Suprapubic skin (tissue), 4 donors: Measurements from ENCODE around the gene RSBN1L. TPM values are rescaled to one million over a fixed set of nuclear protein-coding genes. Genes with fewer than 3 reads are reported as not detected.

Experiments used
- DNase-seq, 2 donors: peaks; one replicate each; pipeline ENCODE4 v3.0.0-alpha.2; 2019; ENCODE audit warnings: low spot score in 2 of 2
- H3K27ac ChIP-seq: fragments of 200-600 bp; sonication (generic); one replicate; pipeline ENCODE4 v1.5.1; 2019
- H3K27me3 ChIP-seq: fragments of 200-600 bp; sonication (generic); one replicate; pipeline ENCODE4 v1.5.1; 2019
- H3K36me3 ChIP-seq: fragments of 200-600 bp; sonication (generic); one replicate; pipeline ENCODE4 v1.5.1; 2019
- H3K4me1 ChIP-seq: fragments of 200-600 bp; sonication (generic); one replicate; pipeline ENCODE4 v1.5.1; 2019
- H3K4me3 ChIP-seq: fragments of 200-600 bp; sonication (generic); one replicate; pipeline ENCODE4 v1.5.1; 2019; ENCODE audit warnings: mild to moderate bottlenecking
- H3K9me3 ChIP-seq: fragments of 200-600 bp; sonication (generic); one replicate; pipeline ENCODE4 v1.5.1; 2019
- EP300 ChIP-seq: sonication (generic); formaldehyde crosslinking; IDR thresholded peaks from one replicate; pipeline ENCODE4 v1.6.1; 2017; ENCODE audit warnings: antibody characterized with exemption
- POLR2A ChIP-seq, 2 donors: fragments of 450-650 bp; IDR thresholded peaks; one replicate each; pipeline ENCODE4 v1.6.1; 2017; ENCODE audit warnings: antibody characterized with exemption in 2 of 2, mild to moderate bottlenecking in 2 of 2, moderate library complexity in 2 of 2
- POLR2AphosphoS5 ChIP-seq, 3 donors: sonication (generic); formaldehyde crosslinking; IDR thresholded peaks; one replicate each; pipeline ENCODE4 v1.6.1; 2017; ENCODE audit warnings: antibody characterized with exemption in 3 of 3
- WGBS: methylation state at CpG from one replicate; pipeline ENCODE4 v1.1.5; 2018; 5-methylcytosine and 5-hydroxymethylcytosine counted together
- total RNA-seq, 4 donors: library from RNA; depleted of rRNA; stranded (reverse); fragments of >200 nt; gene quantifications; one replicate each; pipeline ENCODE4 v1.1.0, GENCODE V29; 2016
- TF ChIP-seq, protein P1 (sequence below), 2 donors: fragments of 200-600 bp in 1 of 2; fragments of 450-650 bp in 1 of 2; sonication (generic) in 1 of 2; IDR thresholded peaks; one replicate each; pipeline ENCODE4 v1.5.1; 2016 to 2019; ENCODE audit warnings: antibody characterized with exemption in 2 of 2, mild to moderate bottlenecking in 1 of 2, moderate library complexity in 1 of 2

Gene RSBN1L
- total RNA-seq, 4 donors from 2014 or later, result 17.1 to 19.7 (median 18.3) TPM

DNA sequence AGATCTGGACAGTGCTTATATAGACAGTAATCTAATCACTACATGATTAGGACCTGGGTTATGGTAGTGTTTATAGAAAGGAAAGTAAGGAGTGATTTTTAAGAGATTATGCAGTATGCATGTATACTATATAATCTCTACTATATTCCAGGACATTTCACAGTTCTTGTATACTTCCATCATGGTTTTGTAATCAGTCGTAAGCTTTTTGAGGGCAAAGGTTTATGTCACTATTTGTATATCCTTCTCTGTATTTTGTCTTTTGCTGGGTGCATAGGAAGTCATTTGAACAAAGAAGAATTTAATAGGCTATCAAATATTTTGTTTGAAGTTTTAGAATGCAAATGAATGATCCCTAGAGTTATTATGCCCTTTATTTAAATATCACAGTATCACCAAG, 39.2 kb downstream of the RSBN1L start:
- no peaks in the 10 kb centered on the region for H3K9me3 ChIP-seq
- no peaks in the 10 kb centered on the region for H3K27me3 ChIP-seq
- H3K4me1 ChIP-seq, result peaks cover 3% of the 10 kb centered on the region
- 93% methylated on average over 1 of the region's 1 CpG for WGBS
- TF ChIP-seq POLR2AphosphoS5 (IDR thresholded peaks at IDR 0.05) (no peak), POLR2A (IDR thresholded peaks at IDR 0.05) (no peak), EP300 (no peak)
- TF ChIP-seq, protein P1, sequence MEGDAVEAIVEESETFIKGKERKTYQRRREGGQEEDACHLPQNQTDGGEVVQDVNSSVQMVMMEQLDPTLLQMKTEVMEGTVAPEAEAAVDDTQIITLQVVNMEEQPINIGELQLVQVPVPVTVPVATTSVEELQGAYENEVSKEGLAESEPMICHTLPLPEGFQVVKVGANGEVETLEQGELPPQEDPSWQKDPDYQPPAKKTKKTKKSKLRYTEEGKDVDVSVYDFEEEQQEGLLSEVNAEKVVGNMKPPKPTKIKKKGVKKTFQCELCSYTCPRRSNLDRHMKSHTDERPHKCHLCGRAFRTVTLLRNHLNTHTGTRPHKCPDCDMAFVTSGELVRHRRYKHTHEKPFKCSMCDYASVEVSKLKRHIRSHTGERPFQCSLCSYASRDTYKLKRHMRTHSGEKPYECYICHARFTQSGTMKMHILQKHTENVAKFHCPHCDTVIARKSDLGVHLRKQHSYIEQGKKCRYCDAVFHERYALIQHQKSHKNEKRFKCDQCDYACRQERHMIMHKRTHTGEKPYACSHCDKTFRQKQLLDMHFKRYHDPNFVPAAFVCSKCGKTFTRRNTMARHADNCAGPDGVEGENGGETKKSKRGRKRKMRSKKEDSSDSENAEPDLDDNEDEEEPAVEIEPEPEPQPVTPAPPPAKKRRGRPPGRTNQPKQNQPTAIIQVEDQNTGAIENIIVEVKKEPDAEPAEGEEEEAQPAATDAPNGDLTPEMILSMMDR (IDR thresholded peaks at IDR 0.05), result no peak
- H3K4me3 ChIP-seq, result no peak overlapping the region
- no peak for DNase-seq
- peaks cover 6% of the 10 kb centered on the region for H3K36me3 ChIP-seq
- no peak overlapping the region for H3K27ac ChIP-seq

DNA sequence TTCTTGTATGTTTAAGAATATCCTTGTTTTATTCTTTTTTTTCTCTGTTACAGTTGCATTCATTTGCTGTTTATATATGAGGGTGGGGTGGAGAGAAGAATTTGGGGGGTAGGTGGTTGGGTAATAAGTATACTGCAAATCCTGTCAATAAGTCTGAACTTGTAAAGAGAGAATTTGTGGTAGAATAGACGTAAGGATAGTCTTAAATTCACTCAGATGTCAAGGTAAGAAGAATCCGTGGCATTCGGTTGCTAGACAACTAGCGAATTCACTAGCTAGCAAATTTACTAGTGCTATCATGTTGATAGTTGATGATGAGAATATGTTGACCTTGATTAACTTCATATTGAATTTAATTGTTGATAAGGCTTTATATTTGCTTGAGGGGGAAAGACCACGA, 40.7 kb downstream of the RSBN1L start:
- 79% methylated on average over 5 of the region's 5 CpGs for WGBS

DNA sequence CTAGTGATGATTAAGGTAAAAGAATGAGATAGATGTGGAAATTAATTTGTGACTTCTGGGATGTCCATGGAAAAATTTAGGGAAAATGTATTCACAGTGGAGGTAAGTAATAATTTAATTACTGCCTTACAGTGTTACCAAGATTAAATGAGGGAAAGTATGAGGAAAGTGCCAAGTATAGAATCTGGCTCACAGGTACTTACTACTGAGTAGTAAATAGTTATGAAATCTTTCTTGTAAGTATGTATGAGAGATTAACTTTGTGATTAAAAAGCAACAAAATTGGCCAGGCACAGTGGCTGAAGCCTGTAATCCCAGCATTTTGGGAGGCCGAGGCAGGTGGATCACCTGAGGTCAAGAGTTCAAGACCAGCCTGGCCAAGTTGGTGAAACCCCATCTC, 42.1 kb downstream of the RSBN1L start:
- no peak overlapping the region for H3K4me3 ChIP-seq
- H3K27me3 ChIP-seq, result no peaks in the 10 kb centered on the region
- peaks cover 17% of the 10 kb centered on the region for H3K36me3 ChIP-seq
- H3K9me3 ChIP-seq, result no peaks in the 10 kb centered on the region
- no peak for DNase-seq
- H3K4me1 ChIP-seq, result peaks cover 3% of the 10 kb centered on the region
- H3K27ac ChIP-seq, result no peak overlapping the region
- 91% methylated on average over 1 of the region's 1 CpG for WGBS
- TF ChIP-seq POLR2A (IDR thresholded peaks at IDR 0.05) (no peak), EP300 (no peak), POLR2AphosphoS5 (IDR thresholded peaks at IDR 0.05) (no peak)
- TF ChIP-seq, protein P1 (IDR thresholded peaks at IDR 0.05), result no peak

More for the DNA sequence above, 40.7 kb downstream of the RSBN1L start:
- Histone ChIP-seq H3K4me3 (no peak overlapping the region), H3K27me3 (no peaks in the 10 kb centered on the region), H3K27ac (no peak overlapping the region), H3K36me3 (peaks cover 6% of the 10 kb centered on the region), H3K4me1 (peaks cover 3% of the 10 kb centered on the region), H3K9me3 (no peaks in the 10 kb centered on the region)
- DNase-seq, result no peak
- TF ChIP-seq POLR2A (IDR thresholded peaks at IDR 0.05) (no peak), POLR2AphosphoS5 (IDR thresholded peaks at IDR 0.05) (no peak), EP300 (no peak)
- TF ChIP-seq, protein P1 (IDR thresholded peaks at IDR 0.05), result no peak

DNA sequence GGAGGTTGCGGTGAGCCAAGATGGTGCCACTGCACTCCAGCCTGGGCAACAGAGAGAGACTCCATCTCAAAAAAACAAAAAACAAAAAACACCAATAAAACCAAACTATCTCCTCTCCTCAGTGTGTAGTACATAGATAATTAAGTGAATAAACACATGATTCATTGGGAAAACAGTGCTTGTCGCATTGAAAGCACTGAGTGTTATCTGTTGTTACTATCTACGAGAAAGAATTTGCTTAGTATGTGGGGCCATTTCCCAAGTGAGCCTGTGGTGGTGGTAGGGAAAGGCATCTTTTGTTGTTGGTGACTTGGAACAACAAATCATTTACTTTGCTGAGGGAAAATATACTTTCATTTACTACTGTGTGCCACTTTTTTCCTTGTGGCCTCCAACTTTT, 42.6 kb downstream of the RSBN1L start:
- H3K27me3 ChIP-seq, result no peaks in the 10 kb centered on the region
- no peak overlapping the region for H3K4me3 ChIP-seq
- H3K36me3 ChIP-seq, result peaks cover 17% of the 10 kb centered on the region
- no peak overlapping the region for H3K27ac ChIP-seq
- no peak for DNase-seq
- WGBS, result 86% methylated on average over 3 of the region's 3 CpGs
- peaks cover 3% of the 10 kb centered on the region for H3K4me1 ChIP-seq
- no peaks in the 10 kb centered on the region for H3K9me3 ChIP-seq
- TF ChIP-seq POLR2AphosphoS5 (IDR thresholded peaks at IDR 0.05) (no peak), POLR2A (IDR thresholded peaks at IDR 0.05) (no peak), EP300 (no peak)
- TF ChIP-seq, protein P1 (IDR thresholded peaks at IDR 0.05), result no peak

DNA sequence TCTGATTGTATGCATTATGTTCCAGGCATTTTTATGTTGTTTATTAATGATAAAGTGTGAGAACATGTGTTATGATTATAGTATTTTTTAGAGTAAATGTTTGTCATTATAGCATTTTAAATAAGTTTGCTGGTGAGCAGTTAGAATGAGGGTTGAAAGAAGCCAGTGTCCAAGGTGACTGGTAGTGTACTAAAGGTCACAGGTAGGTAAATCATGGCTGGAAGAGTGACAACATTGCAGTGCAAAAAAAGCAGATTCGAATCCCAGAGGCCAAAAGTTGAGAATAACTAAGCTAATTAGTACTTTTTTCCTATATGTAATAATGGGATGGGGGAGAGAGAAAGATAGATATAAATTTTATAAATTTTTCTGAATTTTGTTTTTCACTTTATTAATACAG, 44.0 kb downstream of the RSBN1L start:
- no peak for DNase-seq
- WGBS, result 43% methylated on average over 1 of the region's 1 CpG
- Histone ChIP-seq H3K27ac (no peak overlapping the region), H3K4me1 (no peaks in the 10 kb centered on the region), H3K4me3 (no peak overlapping the region), H3K27me3 (no peaks in the 10 kb centered on the region), H3K36me3 (peaks cover 17% of the 10 kb centered on the region), H3K9me3 (no peaks in the 10 kb centered on the region)
- TF ChIP-seq, protein P1 (IDR thresholded peaks at IDR 0.05), result no peak
- TF ChIP-seq POLR2AphosphoS5 (IDR thresholded peaks at IDR 0.05), result no peak
- TF ChIP-seq POLR2A (IDR thresholded peaks at IDR 0.05), result no peak
- no peak for TF ChIP-seq EP300
